HEK293T (cell line): Measurements from ENCODE around the gene KIF3A.

Source experiments
- CTCF ChIA-PET: fragments of 350-600 bp; formaldehyde crosslinking; extraction: SDS; loops from one replicate; lab custom pipeline; 2021; ENCODE audit warnings: antibody characterized with exemption, inconsistent platforms; lab: Yijun Ruan, JAX
- POLR2A ChIA-PET: fragments of 350-600 bp; formaldehyde crosslinking; extraction: SDS; loops from one replicate; lab custom pipeline; 2020; ENCODE audit warnings: antibody characterized with exemption, inconsistent platforms; lab: Yijun Ruan, JAX
- DNase-seq: peaks from one replicate; pipeline ENCODE4 v3.0.0; 2012; ENCODE audit warnings: mixed read lengths; ENCODE audit errors: extremely low spot score
- ARNT ChIP-seq: fragments of 450-650 bp; IDR thresholded peaks from 2 replicates; pipeline ENCODE4 v1.6.1; 2017; ENCODE audit warnings: mild to moderate bottlenecking
- BHLHE40 ChIP-seq: fragments of 450-650 bp; IDR thresholded peaks from 2 replicates; pipeline ENCODE4 v1.6.1; 2016; ENCODE audit warnings: mild to moderate bottlenecking, moderate library complexity, borderline replicate concordance
- CTBP1 ChIP-seq: fragments of 450-650 bp; IDR thresholded peaks from 2 replicates; pipeline ENCODE4 v1.6.1; 2016; ENCODE audit warnings: borderline replicate concordance
- ELF4 ChIP-seq: fragments of 450-650 bp; IDR thresholded peaks from 2 replicates; pipeline ENCODE4 v1.6.1; 2017; ENCODE audit warnings: antibody characterized with exemption
- FOXA1 ChIP-seq: fragments of 450-650 bp; IDR thresholded peaks from 2 replicates; pipeline ENCODE4 v1.6.1; 2016; ENCODE audit warnings: mild to moderate bottlenecking
- FOXK2 ChIP-seq: fragments of 450-650 bp; IDR thresholded peaks from 2 replicates; pipeline ENCODE4 v1.6.1; 2016; ENCODE audit warnings: mild to moderate bottlenecking
- HDGF ChIP-seq: fragments of 450-650 bp; IDR thresholded peaks from 2 replicates; pipeline ENCODE4 v1.6.1; 2017; ENCODE audit warnings: antibody characterized with exemption, borderline replicate concordance
- L3MBTL2 ChIP-seq: fragments of 450-650 bp; conservative IDR thresholded peaks from 2 replicates; pipeline ENCODE4 v1.6.1; 2016; ENCODE audit warnings: mild to moderate bottlenecking
- LEF1 ChIP-seq: fragments of 450-650 bp; IDR thresholded peaks from 2 replicates; pipeline ENCODE4 v1.6.1; 2017; ENCODE audit warnings: mild to moderate bottlenecking, borderline replicate concordance
- NFRKB ChIP-seq: fragments of 450-650 bp; IDR thresholded peaks from 2 replicates; pipeline ENCODE4 v1.6.1; 2016; ENCODE audit warnings: mild to moderate bottlenecking, moderate library complexity
- PKNOX1 ChIP-seq: fragments of 450-650 bp; IDR thresholded peaks from 2 replicates; pipeline ENCODE4 v1.6.1; 2016
- SP1 ChIP-seq: fragments of 450-650 bp; IDR thresholded peaks from 2 replicates; pipeline ENCODE4 v1.6.1; 2017
- SUZ12 ChIP-seq: fragments of 450-650 bp; IDR thresholded peaks from 2 replicates; pipeline ENCODE4 v1.6.1; 2016; ENCODE audit warnings: mild to moderate bottlenecking
- TARDBP ChIP-seq: fragments of 450-650 bp; IDR thresholded peaks from 2 replicates; pipeline ENCODE4 v1.6.1; 2016
- ZNF384 ChIP-seq: fragments of 450-650 bp; IDR thresholded peaks from 2 replicates; pipeline ENCODE4 v1.6.1; 2016

KIF3A gene

GRCh38 chr5:132658381-132659302, 78.7 kb downstream of the KIF3A start:
- DNase-seq = no peak
- TF ChIP-seq TARDBP = no peak
- no peak for TF ChIP-seq SUZ12
- no peak for TF ChIP-seq ELF4
- TF ChIP-seq BHLHE40 = no peak
- TF ChIP-seq ARNT = no peak
- TF ChIP-seq LEF1 = no peak
- TF ChIP-seq L3MBTL2 = no peak
- no peak for TF ChIP-seq FOXK2
- no peak for TF ChIP-seq HDGF
- no peak for TF ChIP-seq ZNF384
- CTCF ChIA-PET = no interaction called here
- POLR2A ChIA-PET = no interaction called here

DNA sequence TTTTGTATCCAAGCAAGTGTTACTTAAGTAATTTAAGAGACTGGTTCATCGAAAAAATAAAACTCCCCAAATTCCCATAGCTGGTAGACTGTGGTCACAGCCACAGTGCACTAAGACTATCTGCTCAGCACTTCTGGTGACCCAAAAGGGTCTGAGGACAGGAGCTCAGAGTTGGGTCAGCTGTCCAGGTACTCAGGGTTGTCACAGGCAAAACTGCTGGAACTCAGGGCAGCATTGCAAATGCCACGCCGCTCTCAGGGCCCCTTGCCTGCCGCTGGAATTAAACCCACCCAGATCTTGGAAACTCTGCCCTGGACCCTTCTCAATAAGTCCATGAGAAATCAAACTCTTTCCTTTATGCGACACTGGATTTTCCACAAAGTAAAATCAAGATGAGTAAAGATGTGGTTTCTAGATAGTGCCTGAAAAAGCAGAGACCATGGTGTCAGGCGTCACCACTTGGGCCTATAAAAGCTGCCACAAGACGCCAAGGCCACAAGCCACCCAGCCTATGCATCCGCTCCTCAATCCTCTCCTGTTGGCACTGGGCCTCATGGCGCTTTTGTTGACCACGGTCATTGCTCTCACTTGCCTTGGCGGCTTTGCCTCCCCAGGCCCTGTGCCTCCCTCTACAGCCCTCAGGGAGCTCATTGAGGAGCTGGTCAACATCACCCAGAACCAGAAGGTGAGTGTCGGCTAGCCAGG, 79.5 kb downstream of the KIF3A start, which contains the start of gene IL13:
IL13 (plus strand) TSS at position 498 of the 705 bp plus-strand sequence; CDS start at position 512, 14 bp downstream.
- TF ChIP-seq ARNT = no peak
- CTCF ChIA-PET = no interaction called here
- POLR2A ChIA-PET = no interaction called here
- DNase-seq = no peak

- no peak for DNase-seq
- POLR2A ChIA-PET = no interaction called here
- TF ChIP-seq ELF4 (no peak), SP1 (no peak), TARDBP (no peak), HDGF (no peak), ARNT (no peak), FOXA1 (no peak), L3MBTL2 (no peak)
- CTCF ChIA-PET = no interaction called here
Measured at GRCh38 chr5:132656774-132657355, 80.5 kb downstream of the KIF3A start.

GRCh38 chr5:132655821-132656773, 81.2 kb downstream of the KIF3A start:
- DNase-seq = no peak
- POLR2A ChIA-PET = no interaction called here
- TF ChIP-seq ELF4 (no peak), FOXK2 (no peak), ZNF384 (no peak), L3MBTL2 (no peak), NFRKB (no peak), SUZ12 (no peak), FOXA1 (no peak)
- CTCF ChIA-PET = no interaction called here

DNA sequence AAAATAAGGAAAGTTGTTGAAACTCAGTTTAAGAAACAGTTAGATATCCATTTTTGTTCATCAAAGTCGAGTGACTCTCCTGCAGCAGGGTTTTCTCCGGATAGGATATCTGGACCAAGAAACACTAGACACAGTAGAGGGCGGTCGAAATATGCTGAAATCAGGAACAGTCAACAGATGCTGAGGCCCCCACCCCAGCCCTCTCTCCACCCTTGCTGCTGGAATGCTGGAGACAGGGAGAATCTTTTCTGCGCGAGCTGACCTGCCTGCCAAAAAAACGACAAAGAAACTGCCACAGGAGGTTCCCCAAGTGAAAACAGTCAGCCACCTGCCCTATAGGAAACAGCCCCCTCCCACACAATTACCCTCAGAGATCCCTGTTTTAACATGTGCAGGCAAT, 83.6 kb downstream of the KIF3A start:
- ChIA-PET POLR2A (no interaction called here), CTCF (no interaction called here)
- no peak for TF ChIP-seq FOXK2
- no peak for TF ChIP-seq CTBP1
- no peak for TF ChIP-seq SUZ12
- no peak for TF ChIP-seq PKNOX1
- no peak for TF ChIP-seq L3MBTL2
- no peak for DNase-seq

DNA sequence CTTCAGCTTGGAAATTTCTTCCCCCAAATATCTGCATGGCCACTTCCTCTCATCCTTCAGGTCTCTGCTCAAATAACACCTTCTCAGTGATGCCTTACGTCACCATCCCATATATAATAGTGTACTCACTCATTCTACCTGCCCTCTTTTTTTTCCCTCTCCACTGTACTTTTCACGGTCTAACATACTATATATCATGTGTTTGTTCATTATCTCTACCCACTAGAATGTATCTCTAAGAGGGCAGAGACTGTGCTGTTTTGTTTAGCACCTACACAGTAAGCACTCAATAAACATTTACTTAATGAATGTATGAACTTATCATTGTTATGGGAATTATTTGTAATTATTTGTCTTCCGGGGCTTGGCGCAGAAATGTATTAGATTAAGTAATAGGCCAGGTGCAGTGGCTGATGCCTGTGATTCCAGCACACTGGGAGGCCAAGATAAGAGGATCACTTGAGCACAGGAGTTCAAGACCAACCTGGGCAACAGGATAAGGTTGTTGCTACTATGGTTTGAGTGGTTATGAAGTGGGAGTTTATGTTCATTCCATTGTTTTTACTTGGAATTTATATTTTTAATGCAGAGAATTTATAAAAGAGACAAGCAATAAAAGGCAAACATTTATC, 85.4 kb downstream of the KIF3A start:
- TF ChIP-seq NFRKB (no peak), SP1 (no peak), HDGF (no peak), FOXK2 (no peak), ARNT (no peak), FOXA1 (no peak), SUZ12 (no peak), ELF4 (no peak), CTBP1 (no peak), BHLHE40 (no peak), ZNF384 (no peak), PKNOX1 (no peak)
- ChIA-PET CTCF (no interaction called here), POLR2A (no interaction called here)
- DNase-seq = no peak
